Prostate gland (tissue), 2 donors: Measurements from ENCODE around the gene PHACTR2.

Source experiments
- CTCF ChIP-seq, 4 experiments: fragments of 200-600 bp in 2 of 4; fragments of 450-650 bp in 2 of 4; sonication (generic) in 2 of 4; IDR thresholded peaks; 1 replicate in 3 of 4; 2 replicates in 1 of 4; pipeline ENCODE4 v1.5.1; 2016 to 2019; ENCODE audit warnings: antibody characterized with exemption in 4 of 4, mild to moderate bottlenecking in 2 of 4, moderate library complexity in 2 of 4
- POLR2A ChIP-seq: fragments of 450-650 bp; IDR thresholded peaks from one replicate; pipeline ENCODE4 v1.6.1; 2016; ENCODE audit warnings: antibody characterized with exemption, mild to moderate bottlenecking

DNA sequence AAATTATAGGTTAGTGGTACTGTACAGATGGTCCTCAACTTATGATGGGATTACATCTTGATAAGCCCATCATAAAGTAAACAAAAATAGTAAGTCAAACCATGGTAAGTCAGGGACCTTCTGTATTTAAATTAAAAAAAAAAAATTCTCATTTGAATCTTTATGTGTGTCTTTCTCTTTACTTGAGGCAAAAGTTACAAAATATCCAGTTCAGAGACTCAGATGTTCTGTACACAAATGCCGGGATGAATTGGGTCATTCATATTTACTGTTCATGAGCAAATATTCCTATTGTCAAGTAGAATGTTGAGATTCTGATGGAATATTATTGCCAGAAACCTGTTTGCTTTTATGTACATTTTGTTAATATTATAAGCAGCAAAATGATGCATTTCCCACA is 13.4 kb downstream of the PHACTR2 start:
- TF ChIP-seq CTCF (IDR thresholded peaks at IDR 0.05) (no peak), POLR2A (no peak)
